Parathyroid adenoma (tissue), 2 donors: Measurements from ENCODE around the gene ARMC2.

Experiments used
- H2AFZ ChIP-seq: fragments of 300-600 bp; sonication (generic); one replicate; pipeline ENCODE4 v1.7.0; 2017; ENCODE audit warnings: antibody characterized with exemption, mild to moderate bottlenecking
- H3K27ac ChIP-seq: fragments of 300-600 bp; sonication (generic); one replicate; pipeline ENCODE4 v1.7.0; 2017
- H3K27me3 ChIP-seq: fragments of 300-600 bp; sonication (generic); one replicate; pipeline ENCODE4 v1.7.0; 2017; ENCODE audit warnings: low read length; ENCODE audit not compliant: control insufficient read depth, insufficient read depth
- H3K36me3 ChIP-seq: fragments of 300-600 bp; sonication (generic); one replicate; pipeline ENCODE4 v1.7.0; 2017; ENCODE audit warnings: low read length; ENCODE audit not compliant: control insufficient read depth, insufficient read depth
- H3K4me1 ChIP-seq: fragments of 300-600 bp; sonication (generic); one replicate; pipeline ENCODE4 v1.7.0; 2017; ENCODE audit warnings: control low read depth
- H3K4me2 ChIP-seq: fragments of 300-600 bp; sonication (generic); one replicate; pipeline ENCODE4 v1.7.0; 2017; ENCODE audit warnings: low read length
- H3K4me3 ChIP-seq: fragments of 300-600 bp; sonication (generic); one replicate; pipeline ENCODE4 v1.7.0; 2017; ENCODE audit warnings: low read depth, low read length
- H3K79me2 ChIP-seq: fragments of 300-600 bp; sonication (generic); one replicate; pipeline ENCODE4 v1.7.0; 2017; ENCODE audit warnings: control low read depth
- H3K9ac ChIP-seq: fragments of 300-600 bp; sonication (generic); one replicate; pipeline ENCODE4 v1.7.0; 2017; ENCODE audit warnings: mild to moderate bottlenecking
- H3K9me3 ChIP-seq: fragments of 300-600 bp; sonication (generic); one replicate; pipeline ENCODE4 v1.7.0; 2017; ENCODE audit warnings: low read length; ENCODE audit not compliant: control insufficient read depth
- CTCF ChIP-seq: fragments of 300-600 bp; sonication (generic); IDR thresholded peaks from one replicate; pipeline ENCODE4 v1.7.0; 2017; ENCODE audit warnings: antibody characterized with exemption, mild to moderate bottlenecking
- donor health status: primary hyperparathyroidism.

Gene ARMC2

GRCh38 chr6:108946695-108947094 is 98.5 kb downstream of the ARMC2 start:
- H3K4me1 ChIP-seq, result peaks cover 74% of the 10 kb centered on the region

GRCh38 chr6:108947114-108947854 is 99.1 kb downstream of the ARMC2 start:
- Histone ChIP-seq H3K4me1 (peaks cover 76% of the 10 kb centered on the region), H3K27ac (peak overlapping the region; percentile 97), H3K27me3 (no peaks in the 10 kb centered on the region), H3K4me3 (peak overlapping the region; percentile 48), H3K9ac (no peak overlapping the region), H3K4me2 (peak overlapping the region; percentile 71), H3K79me2 (no peaks in the 10 kb centered on the region), H3K9me3 (no peaks in the 10 kb centered on the region), H3K36me3 (no peaks in the 10 kb centered on the region), H2AFZ (peak overlapping the region; percentile 73)
- no peak for TF ChIP-seq CTCF

More at GRCh38 chr6:108946695-108947094, 98.5 kb downstream of the ARMC2 start:
- Histone ChIP-seq H3K9ac (no peak overlapping the region), H3K79me2 (no peaks in the 10 kb centered on the region), H3K9me3 (no peaks in the 10 kb centered on the region), H3K4me2 (peak overlapping the region; percentile 57), H3K27me3 (no peaks in the 10 kb centered on the region), H3K4me3 (peak overlapping the region; percentile 38), H3K27ac (peak overlapping the region; percentile 97), H2AFZ (peak overlapping the region; percentile 73), H3K36me3 (no peaks in the 10 kb centered on the region)
- no peak for TF ChIP-seq CTCF

DNA sequence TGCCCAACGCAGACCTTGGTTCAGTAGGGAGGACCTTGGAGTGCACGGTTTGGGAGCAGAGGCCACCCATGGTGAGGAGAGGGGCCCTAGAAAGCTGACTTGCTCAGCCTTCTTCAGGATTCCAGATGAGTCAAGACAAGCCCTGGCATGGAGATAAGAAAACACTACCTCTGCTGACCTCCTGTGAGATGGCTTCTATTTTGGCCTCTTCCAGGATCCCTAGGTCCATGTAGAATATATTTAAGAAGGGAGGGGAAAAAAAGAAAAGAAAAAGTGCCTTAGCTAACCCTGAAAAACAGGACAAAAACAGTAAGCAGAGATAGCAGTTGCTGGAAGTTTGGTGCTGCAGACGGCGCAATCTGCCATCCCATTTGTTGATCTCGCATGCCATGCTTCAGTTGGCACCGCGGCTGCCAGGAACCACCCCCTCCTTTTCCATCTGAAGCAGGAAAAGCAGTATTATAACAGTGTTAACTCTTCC is 100.0 kb downstream of the ARMC2 start:
- H3K9ac ChIP-seq, result peak overlapping the region; percentile 51
- peaks cover 73% of the 10 kb centered on the region for H3K4me1 ChIP-seq
- no peaks in the 10 kb centered on the region for H3K9me3 ChIP-seq
- no peaks in the 10 kb centered on the region for H3K79me2 ChIP-seq
- TF ChIP-seq CTCF, result peak; percentile 17
- peak overlapping the region; percentile 97 for H3K27ac ChIP-seq
- peak overlapping the region; percentile 71 for H3K4me2 ChIP-seq
- H3K36me3 ChIP-seq, result no peaks in the 10 kb centered on the region
- H3K4me3 ChIP-seq, result peak overlapping the region; percentile 48
- no peaks in the 10 kb centered on the region for H3K27me3 ChIP-seq
- H2AFZ ChIP-seq, result peak overlapping the region; percentile 48

- H3K4me3 ChIP-seq, result no peak overlapping the region
- H3K9me3 ChIP-seq, result no peaks in the 10 kb centered on the region
- no peaks in the 10 kb centered on the region for H3K36me3 ChIP-seq
- no peaks in the 10 kb centered on the region for H3K79me2 ChIP-seq
- H2AFZ ChIP-seq, result peak overlapping the region; percentile 80
- peak; percentile 5 for TF ChIP-seq CTCF
- H3K27me3 ChIP-seq, result no peaks in the 10 kb centered on the region
- H3K4me2 ChIP-seq, result peak overlapping the region; percentile 27
- H3K27ac ChIP-seq, result peak overlapping the region; percentile 97
- peaks cover 54% of the 10 kb centered on the region for H3K4me1 ChIP-seq
- no peak overlapping the region for H3K9ac ChIP-seq
Observed at GRCh38 chr6:108951351-108951953, 103.2 kb downstream of the ARMC2 start.
